Mesenchymal stem cell (in vitro differentiated cells and primary cell): Measurements from ENCODE around the gene ZPBP2.

Experiments used
- DNase-seq: peaks from one replicate; pipeline ENCODE4 v3.0.0-alpha.2; 2013
- H2AFZ ChIP-seq: one replicate; pipeline ENCODE4 v1.6.1; 2013; ENCODE audit warnings: low read depth, mild to moderate bottlenecking, control low read depth, inconsistent platforms, low read length, moderate library complexity
- H2AK5ac ChIP-seq: 2 replicates; pipeline ENCODE4 v1.6.1; 2013; ENCODE audit warnings: low read length, moderate library complexity, mild to moderate bottlenecking, inconsistent platforms; ENCODE audit not compliant: severe bottlenecking
- H2BK120ac ChIP-seq: one replicate; pipeline ENCODE4 v1.6.1; 2013; ENCODE audit warnings: low read depth, mild to moderate bottlenecking, inconsistent platforms, low read length, moderate library complexity
- H2BK12ac ChIP-seq, 2 experiments: one replicate each; pipeline ENCODE4 v1.6.1; 2013; ENCODE audit warnings: inconsistent platforms in 2 of 2, low read length in 2 of 2, mild to moderate bottlenecking in 2 of 2, moderate library complexity in 2 of 2, control low read depth in 1 of 2
- H2BK15ac ChIP-seq: one replicate; pipeline ENCODE4 v1.6.1; 2013; ENCODE audit warnings: mild to moderate bottlenecking, low read depth, inconsistent platforms; ENCODE audit not compliant: poor library complexity, severe bottlenecking
- H2BK5ac ChIP-seq: 2 replicates; pipeline ENCODE4 v1.6.1; 2013; ENCODE audit warnings: low read depth, mild to moderate bottlenecking, low read length, control low read depth, inconsistent platforms; ENCODE audit not compliant: poor library complexity, severe bottlenecking
- H3K14ac ChIP-seq, 2 experiments: one replicate each; pipeline ENCODE4 v1.6.1; 2013; ENCODE audit warnings: inconsistent platforms in 2 of 2, low read length in 2 of 2, control low read depth in 1 of 2, mild to moderate bottlenecking in 1 of 2, moderate library complexity in 1 of 2
- H3K18ac ChIP-seq, 2 experiments: one replicate each; pipeline ENCODE4 v1.6.1; 2013; ENCODE audit warnings: inconsistent platforms in 2 of 2, low read length in 2 of 2, control low read depth in 1 of 2, low read depth in 1 of 2, mild to moderate bottlenecking in 1 of 2
- H3K23ac ChIP-seq, 2 experiments: one replicate each; pipeline ENCODE4 v1.6.1; 2013; ENCODE audit warnings: inconsistent platforms in 2 of 2, low read length in 2 of 2, mild to moderate bottlenecking in 2 of 2, moderate library complexity in 2 of 2, control low read depth in 1 of 2
- H3K27ac ChIP-seq: 2 replicates; pipeline ENCODE4 v1.5.1; 2013; ENCODE audit warnings: mild to moderate bottlenecking, moderate library complexity, low read length, control low read depth, inconsistent platforms; ENCODE audit not compliant: poor library complexity, severe bottlenecking
- H3K27me3 ChIP-seq, 2 experiments: 2 replicates each; pipeline versions ENCODE4 v1.6.1 to v1.7.0; 2013; ENCODE audit warnings: low read length in 2 of 2, mild to moderate bottlenecking in 2 of 2, moderate library complexity in 2 of 2, control low read depth in 1 of 2, inconsistent platforms in 1 of 2; ENCODE audit not compliant: control insufficient read depth in 1 of 2, insufficient read depth in 1 of 2
- H3K36me3 ChIP-seq, 2 experiments: 2 replicates each; pipeline versions ENCODE4 v1.6.1 to v1.7.0; 2013; ENCODE audit warnings: low read length in 2 of 2, control low read depth in 1 of 2, inconsistent platforms in 1 of 2, low read depth in 1 of 2, mild to moderate bottlenecking in 1 of 2; ENCODE audit not compliant: insufficient read depth in 2 of 2, control insufficient read depth in 1 of 2
- H3K4ac ChIP-seq, 2 experiments: one replicate each; pipeline ENCODE4 v1.6.1; 2013; ENCODE audit warnings: inconsistent platforms in 2 of 2, low read length in 2 of 2, mild to moderate bottlenecking in 2 of 2, moderate library complexity in 2 of 2, control low read depth in 1 of 2, low read depth in 1 of 2
- H3K4me1 ChIP-seq: 2 replicates; pipeline ENCODE4 v1.6.1; 2013; ENCODE audit warnings: low read depth, low read length, control low read depth; ENCODE audit not compliant: control insufficient read depth, insufficient read depth
- H3K4me2 ChIP-seq: 2 replicates; pipeline ENCODE4 v1.6.1; 2013; ENCODE audit warnings: low read length, mild to moderate bottlenecking, inconsistent platforms; ENCODE audit not compliant: poor library complexity, severe bottlenecking
- H3K4me3 ChIP-seq, 2 experiments: 2 replicates each; pipeline versions ENCODE4 v1.5.1 to v1.7.0; 2013; ENCODE audit warnings: low read length in 2 of 2, mild to moderate bottlenecking in 2 of 2, control low read depth in 1 of 2, low read depth in 1 of 2; ENCODE audit not compliant: insufficient read depth in 1 of 2
- H3K79me1 ChIP-seq: replicated peaks from 2 replicates; pipeline ENCODE4 v1.6.1; 2013; ENCODE audit warnings: mild to moderate bottlenecking, control low read depth, low read length, inconsistent platforms; ENCODE audit not compliant: poor library complexity, severe bottlenecking
- H3K9ac ChIP-seq: 2 replicates; pipeline ENCODE4 v1.7.0; 2013; ENCODE audit warnings: mild to moderate bottlenecking, low read length, moderate library complexity
- H3K9me3 ChIP-seq: 2 replicates; pipeline ENCODE4 v1.7.0; 2013; ENCODE audit warnings: mild to moderate bottlenecking, low read length; ENCODE audit not compliant: control insufficient read depth
- H4K8ac ChIP-seq: one replicate; pipeline ENCODE4 v1.6.1; 2013; ENCODE audit warnings: inconsistent platforms, mild to moderate bottlenecking, low read length, moderate library complexity
- H4K91ac ChIP-seq: one replicate; pipeline ENCODE4 v1.6.1; 2013; ENCODE audit warnings: mild to moderate bottlenecking, low read length, inconsistent platforms
- WGBS: methylation state at CpG from one replicate; pipeline ENCODE4 v1.1.7; 2013; ENCODE audit warnings: mixed read lengths; 5-methylcytosine and 5-hydroxymethylcytosine counted together

Gene ZPBP2

GRCh38 chr17:39868554-39868942 is 546 bp downstream of the ZPBP2 start:
- no peak overlapping the region for H2BK5ac ChIP-seq
- no peak overlapping the region for H3K27ac ChIP-seq
- H3K4me1 ChIP-seq = peaks cover 4% of the 10 kb centered on the region
- H3K36me3 ChIP-seq = no peaks in the 10 kb centered on the region
- H3K27me3 ChIP-seq = peaks cover 22 to 55% of the 10 kb centered on the region in 2 experiments
- H2AK5ac ChIP-seq = no peak overlapping the region
- 92% methylated on average over 17 of the region's 17 CpGs for WGBS
- H2BK120ac ChIP-seq = no peak overlapping the region
- H3K9ac ChIP-seq = no peak overlapping the region
- H2AFZ ChIP-seq = no peak overlapping the region
- no peak overlapping the region for H4K8ac ChIP-seq
- peaks cover 6% of the 10 kb centered on the region for H3K9me3 ChIP-seq
- no peak overlapping the region for H3K23ac ChIP-seq
- H4K91ac ChIP-seq = no peak overlapping the region
- DNase-seq = no peak
- H3K4me2 ChIP-seq = no peak overlapping the region
- no peak overlapping the region for H2BK12ac ChIP-seq
- no peak overlapping the region for H3K14ac ChIP-seq
- H3K18ac ChIP-seq = no peak overlapping the region
- H3K4ac ChIP-seq = no peak overlapping the region
- H2BK15ac ChIP-seq = no peak overlapping the region
- H3K4me3 ChIP-seq = no peak overlapping the region
- no peaks in the 10 kb centered on the region for H3K79me1 ChIP-seq

GRCh38 chr17:39870776-39871175 is 2.8 kb downstream of the ZPBP2 start:
- H3K4ac ChIP-seq = no peak overlapping the region
- no peak overlapping the region for H2BK12ac ChIP-seq
- H3K36me3 ChIP-seq = no peaks in the 10 kb centered on the region
- no peak overlapping the region for H3K18ac ChIP-seq
- H3K9me3 ChIP-seq = peaks cover 6% of the 10 kb centered on the region
- no peak overlapping the region for H3K27ac ChIP-seq
- WGBS = no CpG with 5 or more reads among the region's 1 CpG
- no peaks in the 10 kb centered on the region for H3K79me1 ChIP-seq
- no peak overlapping the region for H3K23ac ChIP-seq
- H2BK5ac ChIP-seq = no peak overlapping the region
- H3K27me3 ChIP-seq = peaks cover 7 to 40% of the 10 kb centered on the region in 2 experiments
- H4K91ac ChIP-seq = no peak overlapping the region
- no peaks in the 10 kb centered on the region for H3K4me1 ChIP-seq
- H3K14ac ChIP-seq = no peak overlapping the region
- H4K8ac ChIP-seq = no peak overlapping the region
- H3K4me3 ChIP-seq = no peak overlapping the region
- H3K9ac ChIP-seq = no peak overlapping the region
- no peak overlapping the region for H2BK120ac ChIP-seq
- H3K4me2 ChIP-seq = no peak overlapping the region
- H2AFZ ChIP-seq = no peak overlapping the region
- H2AK5ac ChIP-seq = no peak overlapping the region
- DNase-seq = no peak
- H2BK15ac ChIP-seq = no peak overlapping the region

GRCh38 chr17:39871801-39872200 is 3.8 kb downstream of the ZPBP2 start:
- H3K14ac ChIP-seq = no peak overlapping the region
- H3K9me3 ChIP-seq = peaks cover 6% of the 10 kb centered on the region
- no peak overlapping the region for H2BK120ac ChIP-seq
- no peak overlapping the region for H3K18ac ChIP-seq
- H2AFZ ChIP-seq = no peak overlapping the region
- H3K4me3 ChIP-seq = no peak overlapping the region
- no peak overlapping the region for H3K9ac ChIP-seq
- DNase-seq = no peak
- no peaks in the 10 kb centered on the region for H3K36me3 ChIP-seq
- no peak overlapping the region for H2BK5ac ChIP-seq
- no peak overlapping the region for H4K91ac ChIP-seq
- H2AK5ac ChIP-seq = no peak overlapping the region
- no peaks in the 10 kb centered on the region for H3K4me1 ChIP-seq
- H3K27me3 ChIP-seq = peaks cover 3 to 38% of the 10 kb centered on the region in 2 experiments
- H3K23ac ChIP-seq = no peak overlapping the region
- H2BK12ac ChIP-seq = no peak overlapping the region
- no peak overlapping the region for H3K27ac ChIP-seq
- H3K4me2 ChIP-seq = no peak overlapping the region
- H4K8ac ChIP-seq = no peak overlapping the region
- H3K4ac ChIP-seq = no peak overlapping the region
- no peaks in the 10 kb centered on the region for H3K79me1 ChIP-seq
- WGBS = 42% methylated on average over 2 of the region's 2 CpGs
- no peak overlapping the region for H2BK15ac ChIP-seq

GRCh38 chr17:39872751-39873150 is 4.7 kb downstream of the ZPBP2 start:
- Histone ChIP-seq H3K4me3 (no peak overlapping the region), H2BK15ac (no peak overlapping the region), H2BK12ac (no peak overlapping the region), H3K4me2 (no peak overlapping the region), H3K23ac (no peak overlapping the region), H2AK5ac (no peak overlapping the region), H3K9me3 (no peaks in the 10 kb centered on the region), H3K79me1 (no peaks in the 10 kb centered on the region), H3K27ac (no peak overlapping the region), H3K18ac (no peak overlapping the region), H2BK5ac (no peak overlapping the region), H2BK120ac (no peak overlapping the region), H2AFZ (no peak overlapping the region), H3K9ac (no peak overlapping the region), H3K36me3 (no peaks in the 10 kb centered on the region), H3K4ac (no peak overlapping the region), H4K8ac (no peak overlapping the region), H3K4me1 (no peaks in the 10 kb centered on the region), H4K91ac (no peak overlapping the region), H3K27me3 (peaks cover 0 to 35% of the 10 kb centered on the region in 2 experiments), H3K14ac (no peak overlapping the region)
- no CpG with 5 or more reads among the region's 2 CpGs for WGBS
- DNase-seq = peak; percentile 28
